SHP77 treated with DMSO at 0.1 percent for 48 hours (cell line): ENCODE results near the gene ITGA7.

Source experiments
- DNase-seq: peaks from one replicate; lab custom pipeline; 2025; lab: John Stamatoyannopoulos, UW

ITGA7 gene

GRCh38 chr12:55718624-55719275, 11.0 kb upstream of the ITGA7 start:
- no peak for DNase-seq

- DNase-seq = no peak
Measured at GRCh38 chr12:55718015-55718414, 10.3 kb upstream of the ITGA7 start.

- no peak for DNase-seq
Measured at GRCh38 chr12:55717011-55718007, 9.6 kb upstream of the ITGA7 start.

GRCh38 chr12:55716582-55716957, 8.9 kb upstream of the ITGA7 start:
- DNase-seq = no peak

- peak; percentile 57 for DNase-seq
Measured at GRCh38 chr12:55715833-55716581, 8.3 kb upstream of the ITGA7 start, which contains the start of gene BLOC1S1. BLOC1S1 (plus strand) TSS chr12:55716046; CDS start chr12:55716052, 6 bp downstream.

GRCh38 chr12:55715169-55715764, 7.6 kb upstream of the ITGA7 start:
- no peak for DNase-seq

- no peak for DNase-seq
Measured at GRCh38 chr12:55713721-55714120, 6.0 kb upstream of the ITGA7 start.

- DNase-seq = no peak
Measured at GRCh38 chr12:55712700-55713415, 5.2 kb upstream of the ITGA7 start.

- no peak for DNase-seq
Measured at GRCh38 chr12:55711786-55712553, 4.3 kb upstream of the ITGA7 start.

GRCh38 chr12:55708695-55709233, 1.1 kb upstream of the ITGA7 start:
- no peak for DNase-seq

GRCh38 chr12:55707219-55707671, 459 bp downstream of the ITGA7 start:
- no peak for DNase-seq

GRCh38 chr12:55706568-55707218, 1.0 kb downstream of the ITGA7 start:
- no peak for DNase-seq

GRCh38 chr12:55705782-55706402, 1.8 kb downstream of the ITGA7 start:
- peak; percentile 8 for DNase-seq

- no peak for DNase-seq
Measured at GRCh38 chr12:55704824-55705718, 2.6 kb downstream of the ITGA7 start.

- DNase-seq = no peak
Measured at GRCh38 chr12:55703901-55704761, 3.6 kb downstream of the ITGA7 start.

GRCh38 chr12:55703288-55703687, 4.4 kb downstream of the ITGA7 start:
- DNase-seq = no peak

- no peak for DNase-seq
Measured at GRCh38 chr12:55702861-55703260, 4.8 kb downstream of the ITGA7 start.
